H9 (cell line): ENCODE measurements around the gene FEN1. TPM values are rescaled to one million over a fixed set of nuclear protein-coding genes. Genes with fewer than 3 reads are reported as not detected.

Experiments
- DNase-seq: peaks from one replicate; pipeline ENCODE4 v3.0.0-alpha.2; 2017
- H2AFZ ChIP-seq: one replicate; pipeline ENCODE4 v1.6.1; 2013; ENCODE audit warnings: mild to moderate bottlenecking, low read length, control low read depth, moderate library complexity
- H2AK5ac ChIP-seq: 2 replicates; pipeline ENCODE4 v1.6.1; 2013; ENCODE audit warnings: low read length, control low read depth, mixed read lengths; ENCODE audit not compliant: insufficient read length
- H2BK120ac ChIP-seq: one replicate; pipeline ENCODE4 v1.6.1; 2013; ENCODE audit warnings: low read depth, mild to moderate bottlenecking, low read length, control low read depth, inconsistent platforms; ENCODE audit not compliant: poor library complexity, severe bottlenecking
- H2BK12ac ChIP-seq: 2 replicates; pipeline ENCODE4 v1.6.1; 2013; ENCODE audit warnings: low read length, control low read depth, mixed read lengths, low read depth; ENCODE audit not compliant: insufficient read length
- H2BK15ac ChIP-seq: 2 replicates; pipeline ENCODE4 v1.6.1; 2013; ENCODE audit warnings: low read depth, low read length, control low read depth
- H2BK20ac ChIP-seq: one replicate; pipeline ENCODE4 v1.6.1; 2013; ENCODE audit warnings: low read depth, mild to moderate bottlenecking, low read length, control low read depth, inconsistent platforms; ENCODE audit not compliant: poor library complexity, severe bottlenecking
- H2BK5ac ChIP-seq: 2 replicates; pipeline ENCODE4 v1.6.1; 2013; ENCODE audit warnings: low read length, control low read depth, mixed read lengths; ENCODE audit not compliant: insufficient read length
- H3K14ac ChIP-seq: 2 replicates; pipeline ENCODE4 v1.6.1; 2013; ENCODE audit warnings: low read length, control low read depth; ENCODE audit not compliant: insufficient read depth
- H3K18ac ChIP-seq: 2 replicates; pipeline ENCODE4 v1.6.1; 2013; ENCODE audit warnings: low read depth, mild to moderate bottlenecking, mixed read lengths, low read length, control low read depth; ENCODE audit not compliant: insufficient read length
- H3K23ac ChIP-seq: 2 replicates; pipeline ENCODE4 v1.6.1; 2013; ENCODE audit warnings: low read length, control low read depth, mixed read lengths, low read depth; ENCODE audit not compliant: insufficient read length
- H3K23me2 ChIP-seq: 2 replicates; pipeline ENCODE4 v1.6.1; 2013; ENCODE audit warnings: low read depth, mild to moderate bottlenecking, mixed read lengths, low read length, control low read depth; ENCODE audit not compliant: insufficient read length, poor library complexity, severe bottlenecking
- H3K27ac ChIP-seq: 2 replicates; pipeline ENCODE4 v1.5.1; 2013; ENCODE audit warnings: low read length, control low read depth, mixed read lengths, low read depth; ENCODE audit not compliant: insufficient read length
- H3K27me3 ChIP-seq: 2 replicates; pipeline ENCODE4 v1.6.1; 2013; ENCODE audit warnings: low read length, control low read depth, inconsistent platforms; ENCODE audit not compliant: insufficient read depth
- H3K4ac ChIP-seq: 2 replicates; pipeline ENCODE4 v1.6.1; 2013; ENCODE audit warnings: low read depth, mild to moderate bottlenecking, control low read depth, inconsistent platforms, low read length, moderate library complexity
- H3K4me1 ChIP-seq: 2 replicates; pipeline ENCODE4 v1.6.1; 2013; ENCODE audit warnings: low read length, control low read depth, inconsistent platforms; ENCODE audit not compliant: insufficient read depth
- H3K4me2 ChIP-seq: 2 replicates; pipeline ENCODE4 v1.6.1; 2013; ENCODE audit warnings: low read length, control low read depth, mixed read lengths; ENCODE audit not compliant: insufficient read length, insufficient read depth
- H3K56ac ChIP-seq: 2 replicates; pipeline ENCODE4 v1.6.1; 2013; ENCODE audit warnings: low read depth, mild to moderate bottlenecking, mixed read lengths, low read length, control low read depth; ENCODE audit not compliant: insufficient read length
- H3K79me1 ChIP-seq: 2 replicates; pipeline ENCODE4 v1.6.1; 2013; ENCODE audit warnings: low read depth, mild to moderate bottlenecking, moderate library complexity, low read length, control low read depth, inconsistent platforms; ENCODE audit not compliant: insufficient read depth, poor library complexity, severe bottlenecking
- H3K79me2 ChIP-seq: 2 replicates; pipeline ENCODE4 v1.6.1; 2013; ENCODE audit warnings: low read length, control low read depth, inconsistent platforms; ENCODE audit not compliant: insufficient read depth
- H3K9ac ChIP-seq: 2 replicates; pipeline ENCODE4 v1.6.1; 2013; ENCODE audit warnings: low read length, control low read depth, mixed read lengths; ENCODE audit not compliant: insufficient read length; ENCODE audit errors: extremely low read depth
- H3K9me3 ChIP-seq: one replicate; pipeline ENCODE4 v1.6.1; 2013; ENCODE audit warnings: low read depth, low read length, inconsistent platforms; ENCODE audit not compliant: control insufficient read depth
- H3T11ph ChIP-seq: one replicate; pipeline ENCODE4 v1.6.1; 2013; ENCODE audit warnings: mild to moderate bottlenecking, low read length, control low read depth, inconsistent platforms
- H4K20me1 ChIP-seq: one replicate; pipeline ENCODE4 v1.6.1; 2013; ENCODE audit not compliant: control insufficient read depth, insufficient read length, insufficient read depth
- H4K5ac ChIP-seq: 2 replicates; pipeline ENCODE4 v1.6.1; 2013; ENCODE audit warnings: low read depth, mild to moderate bottlenecking, mixed read lengths, low read length, control low read depth; ENCODE audit not compliant: insufficient read length
- H4K8ac ChIP-seq: replicated peaks from 2 replicates; pipeline ENCODE4 v1.6.1; 2013; ENCODE audit warnings: low read length, control low read depth, mixed read lengths, low read depth; ENCODE audit not compliant: insufficient read length
- H4K91ac ChIP-seq: 2 replicates; pipeline ENCODE4 v1.6.1; 2013; ENCODE audit warnings: low read depth, mild to moderate bottlenecking, moderate library complexity, mixed read lengths, low read length, control low read depth; ENCODE audit not compliant: insufficient read length
- H3K27ac Mint-ChIP-seq, 3 experiments: 2 replicates in 2 of 3; 3 replicates in 1 of 3; pipeline ENCODE4 v1.8.0; 2020 to 2021; ENCODE audit warnings: mixed read lengths in 3 of 3, mild to moderate bottlenecking in 1 of 3, moderate library complexity in 1 of 3
- H3K27me3 Mint-ChIP-seq: 2 replicates; pipeline ENCODE4 v1.8.0; 2021; ENCODE audit warnings: low read depth, mild to moderate bottlenecking, moderate library complexity, mixed read lengths
- H3K36me3 Mint-ChIP-seq, 3 experiments: 2 replicates in 2 of 3; 3 replicates in 1 of 3; pipeline ENCODE4 v1.8.0; 2020 to 2021; ENCODE audit warnings: low read depth in 3 of 3, mixed read lengths in 3 of 3; ENCODE audit not compliant: insufficient read depth in 1 of 3
- H3K4me1 Mint-ChIP-seq, 2 experiments: 2 replicates each; pipeline ENCODE4 v1.8.0; 2020; ENCODE audit warnings: mixed read lengths in 2 of 2
- H3K4me3 Mint-ChIP-seq, 2 experiments: 2 replicates in 1 of 2; 3 replicates in 1 of 2; pipeline ENCODE4 v1.8.0; 2020 to 2021; ENCODE audit warnings: mild to moderate bottlenecking in 2 of 2, mixed read lengths in 2 of 2, moderate library complexity in 1 of 2
- H3K9me3 Mint-ChIP-seq, 2 experiments: 2 replicates in 1 of 2; 3 replicates in 1 of 2; pipeline ENCODE4 v1.8.0; 2020; ENCODE audit warnings: mild to moderate bottlenecking in 2 of 2, mixed read lengths in 2 of 2, moderate library complexity in 1 of 2
- WGBS: extraction: QIAGEN DNeasy Blood & Tissue Kit; methylation state at CpG from one replicate; pipeline ENCODE4 v1.1.7; 2013; ENCODE audit warnings: missing lambda C conversion rate, low lambda C conversion rate, mixed read lengths; ENCODE audit not compliant: insufficient read length; ENCODE audit errors: extremely low coverage; 5-methylcytosine and 5-hydroxymethylcytosine counted together
- total RNA-seq: library from RNA; stranded (reverse); gene quantifications from 2 replicates; pipeline ENCODE4 v1.2.1, GENCODE V29; 2021
- TF ChIP-seq, protein P1 (sequence below): fragments of 200-600 bp; sonication (generic); conservative IDR thresholded peaks from 3 replicates; pipeline ENCODE4 v1.8.0; 2021; ENCODE audit warnings: antibody characterized with exemption, mild to moderate bottlenecking

The FEN1 gene
- total RNA-seq, 1 experiment from 2014 or later = 114 TPM

DNA sequence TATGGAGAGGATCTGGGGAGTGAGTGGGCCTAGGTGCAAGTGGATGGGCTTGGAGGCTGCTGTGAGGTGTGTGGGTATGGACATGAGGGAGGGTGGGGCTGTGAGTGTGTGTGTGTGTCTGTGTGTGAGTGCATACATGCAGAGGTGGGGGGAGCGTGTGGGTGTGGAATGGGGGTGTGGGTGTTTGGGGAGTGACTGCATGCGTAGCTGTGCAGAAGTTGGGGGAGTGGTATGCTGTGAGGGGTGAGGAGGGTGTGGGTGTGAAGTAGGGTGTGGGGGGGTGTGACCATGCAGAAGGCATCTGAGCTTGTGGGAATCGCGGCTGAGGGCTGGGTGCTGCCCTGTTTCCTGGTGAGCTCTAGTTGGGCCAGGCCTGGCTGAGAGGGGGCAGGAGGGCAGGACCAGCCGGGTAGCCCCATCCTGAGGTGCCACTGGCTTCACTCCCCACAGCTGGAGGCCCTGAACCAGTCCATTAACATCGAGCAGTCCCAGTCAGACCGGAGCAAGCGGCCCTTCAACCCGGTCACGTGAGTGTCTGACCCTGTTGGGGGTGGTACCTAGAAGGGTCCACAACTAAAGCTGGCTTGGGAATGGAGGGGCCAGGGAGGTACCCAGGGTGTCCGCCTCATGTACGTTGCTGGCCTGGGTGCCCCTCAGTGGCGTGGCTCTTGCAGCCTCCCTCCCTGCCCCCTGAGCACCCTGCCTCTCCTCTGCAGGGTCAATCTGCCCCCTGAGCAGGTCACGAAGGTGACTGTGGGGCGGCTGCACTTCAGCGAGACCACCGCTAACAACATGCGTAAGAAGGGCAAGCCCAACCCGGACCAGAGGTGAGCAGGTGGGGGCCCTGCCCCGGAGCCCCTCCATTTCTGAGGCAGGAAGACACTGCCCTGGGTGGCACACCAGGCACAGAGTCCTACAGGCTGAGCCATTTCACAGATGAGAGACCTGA lies 16.8 kb upstream of the FEN1 start:
- H3T11ph ChIP-seq = no peak overlapping the region

More for the DNA sequence above, 16.8 kb upstream of the FEN1 start:
- peak overlapping the region in 2 of 3 experiments; percentile 87 to 90; a peak in 2 of 7 replicates for H3K27ac Mint-ChIP-seq
- Histone ChIP-seq H2BK5ac (no peak overlapping the region), H3K79me2 (no peaks in the 10 kb centered on the region), H3K27me3 (no peaks in the 10 kb centered on the region), H3K4ac (no peak overlapping the region), H2BK12ac (no peak overlapping the region), H2BK15ac (no peak overlapping the region), H3K4me1 (no peaks in the 10 kb centered on the region), H4K8ac (no peak overlapping the region), H3K9ac (no peak overlapping the region), H2BK120ac (no peak overlapping the region), H3K18ac (no peak overlapping the region), H2AK5ac (no peak overlapping the region), H3K9me3 (no peaks in the 10 kb centered on the region), H3K4me2 (no peak overlapping the region), H2BK20ac (no peak overlapping the region), H4K5ac (no peak overlapping the region), H3K23ac (no peak overlapping the region), H3K56ac (no peak overlapping the region), H4K20me1 (no peaks in the 10 kb centered on the region), H3K14ac (no peak overlapping the region; the same call in 1 of the 2 replicates), H3K23me2 (no peaks in the 10 kb centered on the region), H2AFZ (no peak overlapping the region), H4K91ac (no peak overlapping the region), H3K79me1 (no peaks in the 10 kb centered on the region), H3K27ac (no peak overlapping the region)
- no peak for DNase-seq
- H3K9me3 Mint-ChIP-seq = peaks cover 0 to 5% of the 10 kb centered on the region in 2 experiments; a peak in 2 of 5 replicates
- H3K36me3 Mint-ChIP-seq = peaks cover 3 to 12% (median 10%) of the 10 kb centered on the region in 3 experiments
- TF ChIP-seq, protein P1, sequence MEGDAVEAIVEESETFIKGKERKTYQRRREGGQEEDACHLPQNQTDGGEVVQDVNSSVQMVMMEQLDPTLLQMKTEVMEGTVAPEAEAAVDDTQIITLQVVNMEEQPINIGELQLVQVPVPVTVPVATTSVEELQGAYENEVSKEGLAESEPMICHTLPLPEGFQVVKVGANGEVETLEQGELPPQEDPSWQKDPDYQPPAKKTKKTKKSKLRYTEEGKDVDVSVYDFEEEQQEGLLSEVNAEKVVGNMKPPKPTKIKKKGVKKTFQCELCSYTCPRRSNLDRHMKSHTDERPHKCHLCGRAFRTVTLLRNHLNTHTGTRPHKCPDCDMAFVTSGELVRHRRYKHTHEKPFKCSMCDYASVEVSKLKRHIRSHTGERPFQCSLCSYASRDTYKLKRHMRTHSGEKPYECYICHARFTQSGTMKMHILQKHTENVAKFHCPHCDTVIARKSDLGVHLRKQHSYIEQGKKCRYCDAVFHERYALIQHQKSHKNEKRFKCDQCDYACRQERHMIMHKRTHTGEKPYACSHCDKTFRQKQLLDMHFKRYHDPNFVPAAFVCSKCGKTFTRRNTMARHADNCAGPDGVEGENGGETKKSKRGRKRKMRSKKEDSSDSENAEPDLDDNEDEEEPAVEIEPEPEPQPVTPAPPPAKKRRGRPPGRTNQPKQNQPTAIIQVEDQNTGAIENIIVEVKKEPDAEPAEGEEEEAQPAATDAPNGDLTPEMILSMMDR = no peak
- peaks cover 23 to 30% of the 10 kb centered on the region in 2 experiments for H3K4me1 Mint-ChIP-seq
- H3K27me3 Mint-ChIP-seq = peaks cover 2% of the 10 kb centered on the region; the same call in 1 of the 2 replicates
- H3K4me3 Mint-ChIP-seq = no peak overlapping the region; a peak in 1 of 5 replicates
- WGBS = 100% methylated on average over 1 of the region's 20 CpGs
